Measurements from ENCODE around the gene WBP2NL.
"Not testable (repeated sequence)": the region's sequence is repeated elsewhere in the genome, so short reads cannot be mapped to it uniquely, and the experiment has no call there.

Gene WBP2NL

GRCh38 chr22:42039271-42039670 lies 40.7 kb downstream of the WBP2NL start:
- no peak for DNase-seq

- no peak for DNase-seq
Observed at GRCh38 chr22:42041784-42042183, 43.2 kb downstream of the WBP2NL start.

- no peak for DNase-seq
Observed at GRCh38 chr22:42050641-42051180, 52.1 kb downstream of the WBP2NL start.

DNA sequence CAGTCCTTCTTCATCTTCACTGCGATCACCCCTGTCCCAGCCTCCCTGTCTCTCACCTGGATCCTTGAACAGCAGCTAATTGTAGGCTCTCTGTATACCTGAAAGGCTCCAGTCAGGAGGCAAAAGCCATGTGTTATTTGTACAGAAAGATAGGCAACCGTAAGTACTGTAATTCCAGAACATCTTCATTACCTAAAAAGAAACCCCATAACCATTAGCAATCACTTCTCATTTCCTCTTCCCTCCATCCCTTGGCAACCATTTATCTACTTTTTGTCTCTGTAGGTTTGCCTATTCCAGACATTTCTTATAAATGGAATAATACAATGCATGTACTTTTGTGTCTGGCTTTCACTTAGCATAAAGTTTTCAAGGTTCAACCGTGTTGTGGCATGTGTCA lies 54.2 kb downstream of the WBP2NL start:
- DNase-seq = no peak

DNA sequence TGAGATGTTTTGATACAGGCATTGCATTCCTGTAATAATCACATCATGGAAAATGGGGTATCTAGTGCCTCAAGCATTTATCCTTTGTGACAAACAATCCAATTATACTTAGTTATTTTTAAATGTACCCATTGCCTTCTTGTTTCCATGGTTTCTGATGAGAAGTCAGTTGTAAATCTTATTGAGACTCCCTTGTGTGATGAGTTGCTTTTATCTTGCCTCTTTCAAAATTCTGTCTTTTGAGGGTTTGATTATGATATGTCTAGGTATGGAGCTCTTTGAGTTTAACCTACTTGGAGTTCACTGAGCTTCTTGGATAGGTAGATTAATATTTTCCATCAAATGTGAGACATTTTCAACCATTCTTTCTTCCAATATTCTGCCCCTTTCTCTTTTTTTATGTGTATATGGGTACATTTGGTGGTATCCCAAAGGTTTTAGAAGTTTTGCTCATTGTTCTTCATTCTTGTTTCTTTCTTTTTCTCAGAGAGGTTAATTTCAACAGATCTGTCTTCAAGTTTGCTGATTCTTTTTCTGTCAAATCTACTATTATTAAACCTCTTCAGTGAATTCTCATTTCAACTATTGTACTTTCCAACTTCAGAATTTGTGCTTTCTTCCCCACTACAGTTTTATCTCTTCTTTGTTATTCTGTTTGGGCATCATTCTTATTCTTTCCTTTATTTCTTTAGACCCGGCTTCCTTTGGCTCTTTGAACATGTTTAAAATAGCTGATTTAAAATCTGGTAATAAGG lies 58.3 kb downstream of the WBP2NL start:
- no peak for DNase-seq

DNA sequence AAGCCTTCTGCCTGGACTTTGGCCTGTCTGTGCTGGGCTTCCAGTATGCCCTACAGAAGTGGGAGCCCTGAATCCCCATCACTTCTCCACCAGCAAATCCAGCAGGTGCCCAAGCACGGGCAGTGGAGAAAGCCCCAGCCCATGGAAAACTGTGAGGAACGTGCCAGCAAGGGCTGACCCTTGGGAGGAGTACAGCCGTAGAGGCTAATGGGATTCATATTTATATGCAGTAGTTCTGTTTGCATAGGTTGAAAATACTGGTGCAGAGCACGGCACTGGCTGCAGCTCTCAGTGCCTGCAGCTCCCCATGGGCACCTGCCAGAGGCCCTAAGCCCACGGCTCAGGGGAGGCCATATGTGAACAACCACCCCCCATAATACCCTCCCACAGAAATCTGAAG lies 61.9 kb downstream of the WBP2NL start:
- DNase-seq = no peak

DNA sequence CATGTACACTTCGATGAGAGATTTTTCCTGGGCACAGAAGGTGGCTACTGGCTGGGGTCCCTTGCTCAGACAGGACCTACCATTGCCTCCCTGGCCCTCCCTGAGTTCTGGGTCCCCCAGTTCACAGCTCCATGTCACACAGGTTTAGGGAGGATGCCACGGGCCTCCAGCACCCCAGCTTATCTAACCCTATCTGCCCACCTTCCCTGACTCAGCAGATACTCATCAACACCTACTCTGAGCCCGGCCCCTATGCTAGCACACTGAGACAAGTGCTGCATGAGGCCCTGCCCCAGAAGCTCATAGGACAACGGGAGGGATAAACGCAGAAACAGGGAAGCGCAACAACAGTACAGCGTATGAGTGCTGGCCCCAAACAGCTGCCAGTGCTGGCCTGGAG lies 62.5 kb downstream of the WBP2NL start:
- DNase-seq = no peak

DNA sequence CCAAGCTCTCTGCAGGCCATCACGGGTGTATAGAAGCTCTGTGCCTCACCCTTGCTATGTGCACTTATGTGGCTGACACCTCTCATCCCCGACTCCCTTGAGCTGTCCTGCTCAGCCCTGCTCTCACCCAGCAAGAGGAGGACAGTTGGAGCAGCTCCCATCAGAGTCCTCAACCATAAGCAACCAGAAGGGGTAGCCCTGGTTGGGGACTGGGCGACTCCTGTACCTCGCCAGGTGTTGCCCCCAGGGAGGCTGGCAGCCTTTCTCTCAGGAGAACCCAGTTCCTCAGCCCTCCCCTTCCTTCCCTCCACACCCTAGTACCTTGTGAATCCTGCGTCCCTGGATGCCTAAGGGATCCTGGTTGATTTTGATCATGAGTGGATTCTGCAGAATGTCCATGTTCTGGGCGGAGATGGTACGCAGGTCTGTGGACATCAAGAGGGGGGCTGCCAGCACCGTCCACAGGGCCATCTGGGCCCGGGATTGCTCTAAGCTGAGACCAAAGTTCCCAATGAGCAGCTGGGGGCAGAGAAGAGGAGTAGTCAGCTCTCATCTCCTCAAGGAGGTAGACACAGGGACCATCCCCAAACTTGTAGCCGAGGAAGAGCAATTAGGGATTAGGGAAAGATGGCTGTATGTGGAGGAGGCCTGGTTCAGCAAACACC lies 64.0 kb downstream of the WBP2NL start:
- no peak for DNase-seq

DNA sequence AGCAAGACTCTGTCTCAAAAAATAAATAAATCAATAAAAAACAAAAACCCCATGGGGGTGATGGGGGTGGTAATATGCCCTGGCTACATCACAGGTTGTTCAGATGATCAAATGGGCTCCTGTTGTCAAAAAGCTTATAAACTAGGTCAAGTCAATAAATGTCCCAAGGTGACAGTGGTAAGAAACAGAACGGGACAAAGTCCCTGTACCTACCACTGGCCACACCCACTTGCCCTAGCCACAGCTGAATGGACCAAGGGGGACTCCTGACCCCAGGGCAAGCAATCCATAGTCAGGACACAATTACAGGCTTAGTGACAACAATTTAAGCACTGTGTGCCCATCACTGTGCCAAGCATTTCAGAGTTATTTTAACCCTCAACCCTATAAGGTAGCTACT lies 66.0 kb downstream of the WBP2NL start:
- DNase-seq = no peak

GRCh38 chr22:42065438-42066125 lies 67.0 kb downstream of the WBP2NL start:
- no peak for DNase-seq

DNA sequence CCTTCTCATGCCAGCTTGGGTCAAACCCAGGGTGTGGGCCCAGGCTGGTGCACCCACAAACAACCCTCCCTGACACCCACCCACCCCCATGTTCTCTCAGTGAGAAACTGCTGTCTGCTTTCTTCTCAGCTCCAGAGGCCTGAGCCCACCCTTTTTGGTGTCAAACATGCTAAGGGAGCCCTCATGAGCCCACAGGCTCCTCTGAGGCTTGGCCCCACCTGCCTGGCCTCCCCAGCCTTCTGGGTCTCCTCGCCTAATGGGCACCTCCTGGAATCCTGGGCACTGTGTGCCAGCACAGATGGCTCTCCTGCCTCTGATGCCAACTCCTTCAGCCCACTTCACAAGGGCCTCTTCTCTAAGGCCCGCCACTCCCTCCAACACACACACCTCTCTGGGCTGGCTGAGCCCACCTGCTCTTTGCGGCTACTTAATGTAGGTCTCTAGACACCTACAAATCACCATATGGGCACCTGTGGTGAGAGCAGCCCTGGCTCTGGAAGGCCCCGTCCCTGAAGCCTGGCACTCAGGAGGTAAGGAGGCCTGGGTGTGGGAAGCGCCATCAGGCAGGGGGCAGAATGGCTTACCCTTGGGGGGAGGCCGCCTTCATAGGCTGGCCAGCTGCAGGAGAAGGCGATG lies 67.7 kb downstream of the WBP2NL start:
- no peak for DNase-seq

DNA sequence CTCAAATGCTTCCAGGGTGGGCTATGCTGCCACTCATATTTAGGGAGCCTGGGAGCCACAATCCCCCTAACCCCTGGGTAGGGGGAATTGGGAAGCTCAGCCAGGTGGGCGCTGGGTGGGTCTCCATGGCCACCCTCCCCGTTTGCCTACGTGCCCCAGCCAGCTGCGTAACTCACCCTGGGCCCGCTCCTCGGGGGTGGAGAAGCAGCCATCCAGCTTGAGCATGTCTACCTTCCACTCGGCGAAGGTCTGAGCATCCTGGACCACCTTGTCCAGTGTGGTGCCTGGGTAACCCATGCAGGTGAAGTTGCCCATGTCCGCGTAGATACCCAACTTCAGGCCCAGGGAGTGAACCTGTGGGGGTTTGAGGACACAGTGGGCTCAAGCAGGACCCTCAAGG lies 68.3 kb downstream of the WBP2NL start:
- DNase-seq = no peak

DNA sequence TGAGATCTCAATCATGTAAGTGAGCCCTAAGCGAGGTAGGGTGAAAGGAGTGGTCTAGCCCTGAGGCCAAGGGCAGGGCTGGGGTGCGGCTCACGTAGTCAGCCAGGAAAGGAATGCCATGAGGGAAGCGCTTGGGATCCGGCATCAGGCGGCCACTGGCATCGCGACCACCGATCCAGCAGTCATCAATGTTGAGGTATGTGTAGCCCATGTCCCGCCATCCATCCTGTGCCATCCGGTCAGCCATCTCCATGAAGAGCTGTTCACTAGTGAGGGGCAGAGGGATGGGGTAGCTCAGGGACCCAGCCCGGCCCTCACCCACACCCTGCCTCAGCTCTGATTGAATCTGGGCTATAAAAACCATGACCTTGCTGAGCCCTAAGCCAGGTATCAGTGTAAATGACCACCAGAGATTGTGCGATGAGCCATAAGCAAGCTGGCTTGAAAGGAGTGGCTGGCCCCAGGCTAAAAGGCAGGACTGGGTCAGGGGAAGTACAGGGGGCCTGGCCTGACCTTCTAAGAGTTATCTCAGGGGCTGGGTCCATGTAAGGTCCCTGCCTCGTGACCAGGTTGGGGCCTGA lies 69.2 kb downstream of the WBP2NL start:
- no peak for DNase-seq

DNA sequence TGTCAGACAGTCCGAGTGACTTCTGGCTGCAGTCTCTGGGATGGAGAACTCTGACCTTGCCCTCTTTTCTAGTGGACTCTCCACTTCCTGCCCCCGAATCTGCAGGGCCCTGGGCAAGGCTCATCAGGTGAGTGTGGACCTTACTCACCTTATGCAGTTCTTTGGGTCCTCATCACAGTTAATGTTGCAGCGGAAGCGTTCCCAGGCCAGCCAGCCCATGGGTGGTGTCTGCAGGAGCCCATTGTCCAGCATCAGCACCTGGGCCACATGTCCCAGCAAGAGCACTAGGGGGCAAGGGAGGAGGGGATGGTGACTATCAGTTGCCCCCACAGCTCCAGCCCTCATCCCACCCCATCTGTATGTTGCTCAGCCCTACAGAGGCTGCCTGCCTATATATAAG lies 69.7 kb downstream of the WBP2NL start:
- DNase-seq = no peak

DNA sequence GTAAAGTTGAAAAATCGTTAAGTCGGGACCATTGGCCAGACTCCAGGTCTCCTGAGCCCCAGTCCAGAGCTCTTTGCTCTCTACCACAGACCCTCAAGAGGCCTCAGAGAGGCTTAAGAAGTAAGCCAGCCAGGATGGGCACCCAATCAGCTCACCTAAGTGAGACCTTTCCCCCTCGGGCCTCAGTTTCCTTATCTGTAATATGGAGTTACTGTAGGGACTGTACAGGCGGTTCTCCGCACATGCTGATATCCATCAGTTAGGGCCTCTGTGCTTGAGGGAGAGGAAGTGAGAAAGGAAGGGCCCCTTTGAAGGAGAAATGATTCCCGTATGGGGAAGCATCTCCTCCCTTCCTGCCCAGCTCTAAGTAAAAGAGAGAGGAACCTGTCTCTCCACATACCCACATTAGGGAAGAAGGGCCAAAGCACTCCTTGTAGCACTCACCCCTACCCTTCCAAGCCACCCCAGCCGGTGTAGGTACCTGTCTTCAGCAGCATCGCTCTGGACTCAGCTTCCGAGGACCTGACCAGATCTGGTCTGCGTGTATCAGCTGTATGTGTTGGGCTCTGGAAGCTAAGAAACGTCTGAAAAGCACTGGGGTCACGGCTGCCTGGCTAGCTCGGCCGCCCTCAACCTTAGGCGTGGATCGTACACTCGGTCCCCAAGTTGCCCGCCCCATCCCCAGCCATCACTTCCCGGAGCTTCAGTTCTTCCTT lies 71.4 kb downstream of the WBP2NL start:
- DNase-seq = no peak

DNA sequence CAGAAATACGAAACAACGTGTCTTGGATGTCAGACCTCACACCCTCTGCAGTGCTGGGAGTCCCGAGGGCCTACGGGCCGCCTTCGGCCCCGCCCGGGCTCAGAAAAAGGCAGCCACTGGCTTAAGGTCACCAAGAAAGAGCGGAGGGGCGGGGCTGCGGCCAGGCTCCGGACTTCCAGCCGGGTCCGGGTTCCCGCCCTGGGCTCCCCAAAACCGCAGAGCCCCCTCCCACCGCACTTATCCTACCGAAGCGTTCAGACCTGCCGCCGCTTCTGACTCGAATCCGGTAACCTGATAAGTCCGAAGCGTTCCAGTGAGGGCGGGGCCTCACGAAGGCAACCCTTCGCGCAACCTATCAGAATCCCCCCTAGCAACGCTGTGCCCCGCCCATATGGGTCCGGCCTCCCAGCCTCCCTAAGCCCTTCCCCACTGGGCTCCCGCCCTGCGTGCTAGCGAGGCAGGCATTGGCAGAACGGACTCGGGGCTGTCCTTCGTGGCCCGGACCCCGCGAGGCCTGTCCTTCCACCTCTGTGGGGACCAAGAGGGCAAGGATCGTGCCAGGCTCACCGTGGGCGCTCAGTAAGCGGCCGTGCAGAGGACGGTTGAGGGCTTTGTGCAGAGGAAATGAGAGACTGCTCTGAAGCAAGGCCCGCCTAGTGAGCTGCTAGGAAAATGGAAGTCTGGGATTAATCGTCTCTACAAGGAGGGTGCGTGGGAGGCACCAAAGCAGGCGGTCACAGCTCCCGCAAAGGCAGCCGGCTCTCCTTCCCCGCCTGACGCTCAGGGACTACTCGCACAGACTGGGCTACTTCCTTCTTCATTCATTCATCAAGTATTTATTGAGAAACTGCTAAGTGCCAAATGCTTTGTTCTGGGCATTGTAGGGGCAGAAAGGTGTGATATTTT lies 72.2 kb downstream of the WBP2NL start, which contains the start of gene NAGA:
TSS of gene NAGA (minus strand) at position 296 of the 906 bp plus-strand sequence. CDS start 515 bp downstream, outside the sequence.
- DNase-seq = peak; percentile 98

DNA sequence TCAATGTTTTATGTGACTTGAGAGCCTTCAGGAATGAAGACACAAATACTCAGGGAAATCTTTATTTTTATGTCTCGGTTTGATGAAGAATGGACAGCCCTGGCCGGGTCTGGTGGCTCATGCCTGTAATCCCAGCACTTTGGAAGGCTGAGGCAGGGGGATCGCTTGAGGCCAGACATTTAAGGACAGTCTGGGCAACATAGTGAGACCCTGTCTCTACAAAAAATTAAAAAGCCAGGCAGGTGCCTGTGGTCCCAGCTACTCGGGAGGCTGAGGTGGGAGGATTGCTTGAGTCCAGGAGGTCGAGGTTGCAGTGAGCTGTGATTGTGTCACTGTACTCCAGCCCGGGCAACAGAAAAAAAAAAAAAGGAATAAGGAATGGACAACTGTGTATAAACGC lies 72.9 kb downstream of the WBP2NL start:
- DNase-seq = not testable (repeated sequence)

DNA sequence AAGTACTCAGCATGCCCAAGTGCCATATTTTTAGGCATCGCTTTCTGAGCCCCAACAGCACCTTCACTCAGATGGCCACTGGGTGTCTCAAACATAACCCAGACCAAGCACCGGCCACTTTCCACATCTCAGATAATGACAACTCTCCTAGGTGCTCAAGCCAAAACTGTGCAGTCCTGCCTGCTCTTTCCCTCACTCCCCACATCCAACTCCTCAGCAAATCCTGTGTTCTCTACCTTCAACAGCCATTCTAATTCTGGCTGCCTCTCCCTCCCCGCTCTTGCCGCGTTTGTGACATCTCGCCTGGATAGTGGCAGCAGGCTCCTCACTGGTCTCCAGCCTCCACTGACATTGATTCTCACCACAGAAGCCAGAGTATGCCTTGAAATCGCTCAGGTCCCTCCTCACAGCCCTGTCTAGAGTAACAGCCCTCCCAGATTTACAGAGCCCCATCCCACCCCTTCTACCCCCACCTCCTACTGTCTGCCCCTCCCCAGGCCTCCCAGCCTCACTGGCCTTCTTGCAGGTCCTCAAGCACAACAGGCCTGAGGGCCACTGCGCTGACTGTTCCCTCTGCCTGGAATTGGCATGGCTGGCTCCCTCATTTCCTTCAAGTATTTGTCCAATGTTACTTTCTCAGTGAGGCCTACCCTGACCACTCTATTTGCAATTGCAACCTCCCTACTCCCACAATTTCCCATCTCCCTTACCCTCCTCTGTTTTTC lies 74.2 kb downstream of the WBP2NL start:
- no peak for DNase-seq

DNA sequence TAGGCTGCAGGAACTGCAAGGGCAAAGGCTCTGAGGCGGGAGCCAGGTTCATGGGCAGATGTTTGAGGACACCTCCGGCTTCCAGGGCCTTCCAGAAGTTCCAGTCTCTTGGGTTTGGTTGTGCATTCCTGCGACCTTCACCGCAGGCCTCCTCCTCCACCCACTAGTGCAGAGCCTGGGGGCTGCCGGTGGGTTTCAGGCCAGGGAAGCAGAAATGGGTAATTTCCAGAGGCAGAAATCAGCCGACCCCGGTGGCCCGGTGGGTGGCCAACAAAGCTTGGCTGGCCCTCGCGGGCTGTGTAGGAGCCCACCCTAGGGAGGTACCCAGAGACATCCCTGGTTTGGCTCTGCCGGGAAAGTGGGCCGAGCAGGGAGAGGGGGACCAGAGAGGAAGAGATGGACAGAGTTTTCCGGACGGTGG lies 75.0 kb downstream of the WBP2NL start:
- DNase-seq = no peak

- DNase-seq = no peak
Observed at GRCh38 chr22:42074132-42074811, 75.7 kb downstream of the WBP2NL start, which contains the start of gene PHETA2. TSS of gene PHETA2 (plus strand) at chr22:42074248. CDS start at chr22:42077294, 3,046 bp downstream.
